Liver (tissue), 9 donors: Measurements from ENCODE around the gene TLE2. TPM values are rescaled to one million over a fixed set of nuclear protein-coding genes. Genes with fewer than 3 reads are reported as not detected.

ENCODE experiments used
- DNase-seq: peaks from one replicate; pipeline ENCODE4 v3.0.0-alpha.2; 2017; ENCODE audit warnings: low spot score
- H3K27ac ChIP-seq, 2 donors: one replicate each; pipeline ENCODE4 v1.7.0; 2013; ENCODE audit warnings: inconsistent platforms in 2 of 2, low read length in 2 of 2, control low read depth in 1 of 2, low read depth in 1 of 2, mild to moderate bottlenecking in 1 of 2
- H3K27me3 ChIP-seq, 4 donors: one replicate each; pipeline versions ENCODE4 v1.6.1 to v1.7.0; 2013; ENCODE audit warnings: low read length in 3 of 4, inconsistent platforms in 1 of 4, mild to moderate bottlenecking in 1 of 4, moderate library complexity in 1 of 4; ENCODE audit not compliant: control insufficient read depth in 4 of 4, insufficient read depth in 4 of 4
- H3K36me3 ChIP-seq, 4 donors: one replicate each; pipeline versions ENCODE4 v1.6.1 to v1.7.0; 2013; ENCODE audit warnings: low read length in 3 of 4, mild to moderate bottlenecking in 3 of 4, low read depth in 1 of 4, moderate library complexity in 1 of 4; ENCODE audit not compliant: control insufficient read depth in 4 of 4, insufficient read depth in 3 of 4
- H3K4me1 ChIP-seq, 4 donors: one replicate each; pipeline versions ENCODE4 v1.6.1 to v1.7.0; 2013; ENCODE audit warnings: low read length in 3 of 4, mild to moderate bottlenecking in 3 of 4, moderate library complexity in 1 of 4; ENCODE audit not compliant: control insufficient read depth in 4 of 4, insufficient read depth in 4 of 4
- H3K4me3 ChIP-seq, 3 donors: one replicate each; pipeline versions ENCODE4 v1.6.1 to v1.7.0; 2013; ENCODE audit warnings: low read length in 3 of 3, control low read depth in 1 of 3, low read depth in 1 of 3, mild to moderate bottlenecking in 1 of 3
- H3K9ac ChIP-seq, 2 donors: one replicate each; pipeline ENCODE4 v1.7.0; 2013; ENCODE audit warnings: low read length in 2 of 2, mild to moderate bottlenecking in 2 of 2, moderate library complexity in 2 of 2, control low read depth in 1 of 2, low read depth in 1 of 2
- H3K9me3 ChIP-seq, 4 donors: one replicate each; pipeline versions ENCODE4 v1.6.1 to v1.7.0; 2013; ENCODE audit warnings: low read length in 3 of 4; ENCODE audit not compliant: control insufficient read depth in 4 of 4
- CTCF ChIP-seq: fragments of 150-350 bp; IDR thresholded peaks from 2 replicates; pipeline ENCODE4 v1.5.1; 2017; ENCODE audit warnings: improper control_type of control experiment, low read depth, low read length; ENCODE audit not compliant: missing input control
- EGR1 ChIP-seq, 2 donors: IDR thresholded peaks; 2 replicates each; pipeline ENCODE4 v1.6.1; 2016 to 2018; ENCODE audit warnings: antibody characterized with exemption in 2 of 2, low read depth in 2 of 2
- FOXA2 ChIP-seq: IDR thresholded peaks from 2 replicates; pipeline ENCODE4 v1.6.1; 2016; ENCODE audit warnings: antibody characterized with exemption
- HNF4A ChIP-seq, 2 donors: conservative IDR thresholded peaks; 2 replicates each; pipeline ENCODE4 v1.6.1; 2016; ENCODE audit warnings: antibody characterized with exemption in 2 of 2, mild to moderate bottlenecking in 2 of 2
- HNF4G ChIP-seq: IDR thresholded peaks from 2 replicates; pipeline ENCODE4 v1.6.1; 2016; ENCODE audit warnings: antibody characterized with exemption
- JUND ChIP-seq, 2 donors: IDR thresholded peaks; 2 replicates each; pipeline ENCODE4 v1.6.1; 2016; ENCODE audit warnings: antibody characterized with exemption in 2 of 2
- MAX ChIP-seq: IDR thresholded peaks from 2 replicates; pipeline ENCODE4 v1.6.1; 2016; ENCODE audit warnings: antibody characterized with exemption
- NR2F2 ChIP-seq: IDR thresholded peaks from 2 replicates; pipeline ENCODE4 v1.6.1; 2016; ENCODE audit warnings: antibody characterized with exemption
- RAD21 ChIP-seq, 2 donors: IDR thresholded peaks; 2 replicates each; pipeline ENCODE4 v1.6.1; 2016; ENCODE audit warnings: antibody characterized with exemption in 2 of 2, mild to moderate bottlenecking in 2 of 2
- REST ChIP-seq: IDR thresholded peaks from 2 replicates; pipeline ENCODE4 v1.6.1; 2016; ENCODE audit warnings: antibody characterized with exemption, mild to moderate bottlenecking
- RXRA ChIP-seq, 2 donors: IDR thresholded peaks; 2 replicates each; pipeline ENCODE4 v1.6.1; 2017 to 2018; ENCODE audit warnings: antibody characterized with exemption in 2 of 2, mild to moderate bottlenecking in 1 of 2
- SP1 ChIP-seq: IDR thresholded peaks from 2 replicates; pipeline ENCODE4 v1.6.1; 2018; ENCODE audit warnings: antibody characterized with exemption, mild to moderate bottlenecking
- YY1 ChIP-seq: IDR thresholded peaks from 2 replicates; pipeline ENCODE4 v1.6.1; 2016; ENCODE audit warnings: antibody characterized with exemption, mild to moderate bottlenecking
- ZBTB33 ChIP-seq: IDR thresholded peaks from 2 replicates; pipeline ENCODE4 v1.6.1; 2016; ENCODE audit warnings: antibody characterized with exemption
- WGBS: extraction: QIAGEN DNeasy Blood & Tissue Kit; methylation state at CpG from one replicate; pipeline ENCODE4 v1.1.7; 2013; 5-methylcytosine and 5-hydroxymethylcytosine counted together
- polyA plus RNA-seq, 2 donors: library from polyadenylated mRNA; stranded (reverse) in 1 of 2; unstranded in 1 of 2; fragments of 200-250 nt in 1 of 2; fragments of >200 nt in 1 of 2; fragmentation: Nextera tagmentation in 1 of 2; extraction: Ambion mirVana in 1 of 2; gene quantifications; one replicate each; pipeline versions ENCODE4 v1.2.1 to v1.2.3, GENCODE V29; 2013 to 2015
- total RNA-seq, 2 donors: library from RNA; depleted of rRNA; stranded (reverse); fragments of >200 nt; gene quantifications; one replicate each; pipeline ENCODE4 v1.2.3, GENCODE V29; 2014
- donor health status: healthy.
- donor health status: healthy.
- donor health status: healthy.
- donor health status: healthy.
- donor health status: healthy.

TLE2 gene
- total and polyA plus RNA-seq, 4 donors, result 3.6 to 9.3 (median 5.8) TPM

GRCh38 chr19:2952953-2953481, 76.1 kb downstream of the TLE2 start:
- Histone ChIP-seq H3K4me3 (peak overlapping the region; percentile 33 to 68 (median 59)), H3K9ac (peak overlapping the region; percentile 48 to 54), H3K36me3 (no peaks in the 10 kb centered on the region), H3K27ac (peak overlapping the region; percentile 36 to 72), H3K4me1 (peaks cover 6 to 20% (median 16%) of the 10 kb centered on the region in 4 donors), H3K9me3 (no peaks in the 10 kb centered on the region), H3K27me3 (no peaks in the 10 kb centered on the region)
- 25% methylated on average over 9 of the region's 9 CpGs for WGBS
- TF ChIP-seq JUND (IDR thresholded peaks at IDR 0.05) (peak; percentile 26 to 42), CTCF (no peak), EGR1 (IDR thresholded peaks at IDR 0.05; ENCODE audit: low read depth in 2 of 2) (no peak), REST (peak; percentile 40), SP1 (peak; percentile 90), HNF4A (conservative IDR thresholded peaks at IDR 0.05) (peak; percentile 66 to 71), MAX (no peak), FOXA2 (no peak), NR2F2 (no peak), YY1 (peak; percentile 44), RAD21 (IDR thresholded peaks at IDR 0.05) (peak; percentile 14 to 16), RXRA (IDR thresholded peaks at IDR 0.05) (peak in 1 of 2 donors; percentile 43), ZBTB33 (peak; percentile 27)
- no peak for DNase-seq

GRCh38 chr19:2950286-2951124, 78.6 kb downstream of the TLE2 start:
- under 1% methylated on average over 53 of the region's 53 CpGs for WGBS
- H3K9ac ChIP-seq, result peak overlapping the region; percentile 67 to 77
- peak overlapping the region; percentile 82 to 97 (median 93) for H3K4me3 ChIP-seq
- H3K36me3 ChIP-seq, result no peaks in the 10 kb centered on the region
- peaks cover 6 to 23% (median 17%) of the 10 kb centered on the region in 4 donors for H3K4me1 ChIP-seq
- H3K27me3 ChIP-seq, result no peaks in the 10 kb centered on the region
- H3K27ac ChIP-seq, result peak overlapping the region; percentile 94 to 97
- H3K9me3 ChIP-seq, result no peaks in the 10 kb centered on the region
- DNase-seq, result peak; percentile 99
- TF ChIP-seq HNF4A (conservative IDR thresholded peaks at IDR 0.05) (peak; percentile 78 to 87), SP1 (peak; percentile 91), HNF4G (peak; percentile 60), EGR1 (IDR thresholded peaks at IDR 0.05; ENCODE audit: low read depth in 2 of 2) (peak in 1 of 2 donors; percentile 8), REST (peak; percentile 66), NR2F2 (peak; percentile 98), RXRA (IDR thresholded peaks at IDR 0.05) (peak; percentile 50 to 71), MAX (peak; percentile 47), CTCF (no peak), YY1 (peak; percentile 87)
